ENCODE measurements around the gene CCL16. TPM values are rescaled to one million over a fixed set of nuclear protein-coding genes. Genes with fewer than 3 reads are reported as not detected.
"Not testable (repeated sequence)": the region's sequence is repeated elsewhere in the genome, so short reads cannot be mapped to it uniquely, and the experiment has no call there.

The CCL16 gene, protein sequence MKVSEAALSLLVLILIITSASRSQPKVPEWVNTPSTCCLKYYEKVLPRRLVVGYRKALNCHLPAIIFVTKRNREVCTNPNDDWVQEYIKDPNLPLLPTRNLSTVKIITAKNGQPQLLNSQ
- not detected in 2 replicates for total RNA-seq

DNA sequence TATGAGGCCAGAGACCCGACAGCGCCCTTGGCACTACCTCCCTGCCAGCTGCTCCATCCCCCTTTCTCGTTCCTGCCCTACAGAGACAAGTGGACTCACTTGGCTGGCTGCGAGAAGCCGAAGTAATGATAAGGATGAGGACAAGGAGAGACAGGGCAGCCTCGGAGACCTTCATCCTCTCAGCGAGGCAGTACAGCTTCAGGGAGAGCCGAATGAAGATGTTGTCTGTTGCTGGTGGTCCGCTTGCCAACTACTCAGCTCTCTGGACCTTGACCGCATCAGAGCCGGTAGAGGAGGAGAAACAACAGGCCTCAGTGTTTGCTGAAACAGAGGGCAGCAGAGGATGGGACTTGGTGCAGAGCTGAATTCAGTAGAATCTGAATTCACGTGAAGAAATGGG, at the start of gene CCL16:
Gene CCL16 (minus strand): TSS at position 252 of the 400 bp plus-strand sequence. CDS start 77 bp downstream, at position 175.
- intact Hi-C loops (cut with micrococcal nuclease) = no loop called here
- Mint-ChIP-seq H3K27ac (no peak within 1 kb of the TSS), H3K4me3 (no peak within 1 kb of the TSS), H3K27me3 (peaks cover 10% of the 10 kb centered on the region), H3K36me3 (ENCODE audit: low read depth) (no peaks in the 10 kb centered on the region), H3K4me1 (no peaks in the 10 kb centered on the region), H3K9me3 (no peaks in the 10 kb centered on the region)
- no peak for DNase-seq

DNA sequence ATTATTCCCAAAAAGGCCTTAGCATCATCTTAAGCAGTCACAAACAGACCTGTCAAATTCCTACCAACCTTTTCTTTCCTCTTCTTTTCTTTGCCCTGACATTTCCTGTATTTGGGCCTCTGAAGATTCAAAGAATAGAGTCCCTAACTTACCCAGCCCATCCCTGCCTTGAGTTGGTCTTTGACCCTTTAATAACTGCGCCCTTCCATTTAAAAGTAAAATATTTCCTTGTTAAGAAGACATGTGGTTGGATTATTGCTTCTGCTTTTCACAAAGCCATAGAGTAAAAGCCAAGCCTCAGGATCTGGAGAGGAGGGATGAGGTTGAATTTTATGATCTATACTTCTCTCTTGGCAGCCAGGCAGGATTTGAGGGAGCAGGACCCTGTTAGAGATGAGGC, 49.7 kb upstream of the CCL16 start:
- no peaks in the 10 kb centered on the region for H3K36me3 Mint-ChIP-seq (ENCODE audit: low read depth)
- no peak for DNase-seq
- H3K9me3 Mint-ChIP-seq = no peaks in the 10 kb centered on the region
- peaks cover 37% of the 10 kb centered on the region for H3K27me3 Mint-ChIP-seq
- H3K4me1 Mint-ChIP-seq = no peaks in the 10 kb centered on the region
- intact Hi-C loops (cut with micrococcal nuclease) = no loop called here
- H3K27ac Mint-ChIP-seq = no peak overlapping the region
- no peak overlapping the region for H3K4me3 Mint-ChIP-seq

DNA sequence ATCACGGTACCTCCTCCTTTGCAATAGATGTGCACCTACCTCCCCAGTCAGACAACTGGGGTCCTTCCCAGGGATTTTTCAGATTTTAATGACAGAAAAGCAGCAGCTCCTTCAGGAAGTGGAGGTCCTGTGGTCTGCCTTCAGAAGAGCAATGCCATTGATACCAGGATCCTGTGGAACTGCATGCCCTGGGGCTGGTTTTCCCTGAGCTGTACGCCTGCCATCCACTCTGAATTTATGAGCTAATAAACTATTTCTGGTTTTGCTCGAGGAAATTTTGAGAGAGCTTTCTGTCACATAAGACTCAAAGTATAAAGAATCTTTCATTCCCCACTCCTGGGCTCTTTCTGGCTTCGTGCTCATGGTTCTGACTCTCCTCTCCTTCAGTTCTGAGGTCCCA, 46.5 kb upstream of the CCL16 start:
- Mint-ChIP-seq H3K27ac (no peak overlapping the region), H3K4me3 (no peak overlapping the region), H3K36me3 (ENCODE audit: low read depth) (no peaks in the 10 kb centered on the region), H3K27me3 (peaks cover 23% of the 10 kb centered on the region), H3K4me1 (no peaks in the 10 kb centered on the region), H3K9me3 (no peaks in the 10 kb centered on the region)
- intact Hi-C loops (cut with micrococcal nuclease) = no loop called here
- no peak for DNase-seq

DNA sequence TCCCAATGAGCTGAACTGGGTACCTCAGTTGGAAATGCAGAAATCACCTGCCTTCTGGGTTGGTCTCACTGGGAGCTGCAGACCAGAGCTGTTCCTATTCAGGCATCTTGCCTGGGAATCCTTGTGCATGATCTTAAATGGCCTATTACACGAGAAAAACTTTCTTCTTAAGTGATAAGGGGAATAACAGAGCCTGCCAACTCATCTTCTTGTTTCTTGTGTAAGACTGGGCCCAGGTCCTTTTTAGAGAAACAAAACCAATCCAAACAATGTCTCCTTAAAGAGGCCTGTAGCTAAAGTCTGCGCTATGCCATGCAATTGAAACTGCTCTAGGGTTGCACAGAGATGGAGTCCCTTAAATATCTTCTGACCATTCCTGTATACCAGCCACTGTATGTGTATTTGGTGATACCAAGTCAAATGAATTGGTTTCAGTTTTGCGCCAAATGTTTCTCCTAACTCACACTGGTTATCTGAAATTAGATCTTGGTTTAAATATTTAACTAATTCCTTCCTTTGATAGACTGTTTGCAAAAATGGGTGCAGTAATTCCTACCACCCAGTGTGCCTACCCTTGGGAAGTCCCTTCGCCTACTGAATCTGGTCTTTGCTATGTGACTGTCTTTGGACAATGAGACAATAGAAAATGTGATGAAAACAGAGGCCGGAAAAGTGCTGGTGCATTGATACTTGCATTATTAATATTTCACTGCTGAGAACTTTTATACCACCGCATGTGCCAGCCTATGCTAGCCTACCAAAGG, 43.0 kb upstream of the CCL16 start:
- intact Hi-C loops (cut with micrococcal nuclease) = no loop called here

DNA sequence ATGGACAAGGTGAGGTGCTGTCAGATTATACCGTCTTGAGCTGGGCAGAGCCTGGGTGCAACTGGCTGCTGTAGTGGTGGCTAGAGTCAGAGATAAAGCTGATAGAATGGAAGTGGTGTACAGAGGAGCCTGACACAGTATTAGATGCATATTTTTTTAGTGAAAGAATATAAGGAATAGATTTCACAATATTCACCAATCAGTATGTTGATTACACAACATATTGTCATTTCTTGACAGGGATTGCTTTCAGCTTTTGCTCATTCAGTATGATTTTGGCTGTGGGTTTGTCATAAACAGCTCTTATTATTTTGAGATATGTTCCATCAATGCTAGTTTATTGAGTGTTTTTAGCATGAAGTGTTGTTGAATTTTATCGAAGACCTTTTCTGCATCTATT, 38.1 kb upstream of the CCL16 start:
- Mint-ChIP-seq H3K9me3 (no peaks in the 10 kb centered on the region), H3K4me3 (no peak overlapping the region), H3K27me3 (peaks cover 43% of the 10 kb centered on the region), H3K36me3 (ENCODE audit: low read depth) (no peaks in the 10 kb centered on the region), H3K4me1 (peaks cover 3% of the 10 kb centered on the region), H3K27ac (no peak overlapping the region)
- intact Hi-C loops (cut with micrococcal nuclease) = no loop called here
- DNase-seq = no peak

More for the DNA sequence above, 43.0 kb upstream of the CCL16 start:
- no peak overlapping the region for H3K4me3 Mint-ChIP-seq
- H3K36me3 Mint-ChIP-seq (ENCODE audit: low read depth) = no peaks in the 10 kb centered on the region
- peaks cover 32% of the 10 kb centered on the region for H3K27me3 Mint-ChIP-seq
- DNase-seq = no peak
- H3K4me1 Mint-ChIP-seq = no peaks in the 10 kb centered on the region
- no peak overlapping the region for H3K27ac Mint-ChIP-seq
- no peaks in the 10 kb centered on the region for H3K9me3 Mint-ChIP-seq

DNA sequence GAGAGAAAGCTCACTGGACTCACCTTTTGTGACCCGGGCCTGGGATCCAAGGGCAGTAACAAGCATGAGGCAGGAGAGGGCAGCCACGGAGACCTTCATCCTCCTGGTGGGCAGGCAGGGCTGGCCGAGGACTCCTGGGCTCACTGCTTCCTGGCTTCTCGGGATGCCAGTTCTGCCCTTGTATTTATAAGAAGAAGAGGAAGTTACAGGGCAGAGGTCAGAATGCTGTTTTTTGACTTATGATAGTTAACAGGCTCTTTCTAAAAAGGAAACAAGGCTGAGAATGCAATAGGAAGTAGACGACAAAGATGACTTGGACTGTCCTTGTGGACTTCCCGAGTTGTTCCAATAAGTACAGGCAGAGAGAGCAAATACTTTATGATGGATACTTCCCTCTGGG, 36.5 kb upstream of the CCL16 start, which contains the start of gene CCL23:
Gene CCL23 (minus strand): TSS at position 174 of the 400 bp plus-strand sequence. CDS start 75 bp downstream, at position 99.
- H3K9me3 Mint-ChIP-seq = no peaks in the 10 kb centered on the region
- H3K4me1 Mint-ChIP-seq = peaks cover 3% of the 10 kb centered on the region
- H3K27ac Mint-ChIP-seq = no peak within 1 kb of the TSS
- no peaks in the 10 kb centered on the region for H3K36me3 Mint-ChIP-seq (ENCODE audit: low read depth)
- no peak within 1 kb of the TSS for H3K4me3 Mint-ChIP-seq
- DNase-seq = no peak
- intact Hi-C loops (cut with micrococcal nuclease) = no loop called here
- peaks cover 45% of the 10 kb centered on the region for H3K27me3 Mint-ChIP-seq

DNA sequence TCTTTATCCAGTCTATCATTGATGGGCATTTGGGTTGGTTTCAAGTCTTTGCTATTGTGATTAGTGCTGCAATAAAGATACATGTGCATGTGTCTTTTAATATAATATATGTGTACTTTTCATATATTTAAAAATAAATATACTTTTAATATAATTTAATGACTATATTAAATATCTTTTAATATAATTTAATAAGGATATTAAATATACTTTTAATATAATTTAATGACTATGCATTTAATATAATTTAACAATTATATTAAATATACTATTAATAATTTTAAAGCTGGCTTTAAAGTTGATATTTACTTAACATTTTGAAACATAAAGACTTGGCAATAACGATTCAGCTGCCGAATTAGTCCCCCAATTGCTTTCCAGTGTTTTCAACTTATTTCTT, 35.3 kb upstream of the CCL16 start:
- Mint-ChIP-seq H3K4me3 (no peak overlapping the region), H3K27me3 (peaks cover 38% of the 10 kb centered on the region), H3K9me3 (no peaks in the 10 kb centered on the region), H3K36me3 (ENCODE audit: low read depth) (no peaks in the 10 kb centered on the region), H3K27ac (no peak overlapping the region), H3K4me1 (peaks cover 3% of the 10 kb centered on the region)
- intact Hi-C loops (cut with micrococcal nuclease) = no loop called here
- DNase-seq = no peak

DNA sequence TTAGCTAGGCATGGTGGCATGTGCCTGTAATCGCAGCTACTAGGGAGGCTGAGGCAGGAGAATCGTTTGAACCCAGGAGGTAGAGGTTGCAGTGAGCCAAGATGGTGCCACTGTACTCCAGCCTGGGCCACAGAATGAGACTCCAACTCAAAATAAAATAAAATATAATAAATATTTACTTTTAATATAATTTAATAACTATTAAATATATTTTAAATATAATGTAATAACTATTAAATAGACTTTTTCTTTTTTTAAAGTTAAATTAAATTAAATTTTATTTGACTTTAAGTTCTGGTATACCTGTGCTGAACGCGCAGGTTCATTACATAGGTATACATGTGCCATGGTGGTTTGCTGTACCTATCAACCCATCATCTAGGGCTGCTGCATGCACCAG, 34.6 kb upstream of the CCL16 start:
- peaks cover 35% of the 10 kb centered on the region for H3K27me3 Mint-ChIP-seq
- H3K9me3 Mint-ChIP-seq; DNase-seq; H3K27ac Mint-ChIP-seq; H3K4me3 Mint-ChIP-seq; intact Hi-C loops (cut with micrococcal nuclease); H3K36me3 Mint-ChIP-seq (ENCODE audit: low read depth); H3K4me1 Mint-ChIP-seq: not testable (repeated sequence)

DNA sequence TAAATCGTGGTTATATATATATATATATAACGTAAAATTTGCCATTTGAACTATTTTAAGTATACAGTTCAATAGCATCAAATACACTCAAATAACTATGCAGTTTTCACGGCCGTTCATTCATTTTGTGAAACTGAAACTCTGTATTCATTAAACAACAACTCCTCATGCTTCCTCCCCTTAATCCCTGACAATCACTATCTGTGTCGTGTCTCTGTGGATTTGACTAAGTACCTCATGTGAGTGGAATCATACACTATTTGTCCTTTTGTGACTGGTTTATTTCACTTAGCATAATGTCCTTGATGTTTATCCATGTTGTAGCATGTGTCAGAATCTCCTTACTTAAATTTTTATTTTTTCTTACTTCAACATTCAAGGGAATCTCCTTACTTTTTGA, 33.6 kb upstream of the CCL16 start:
- intact Hi-C loops (cut with micrococcal nuclease) = no loop called here
- Mint-ChIP-seq H3K36me3 (ENCODE audit: low read depth) (no peaks in the 10 kb centered on the region), H3K4me1 (peaks cover 3% of the 10 kb centered on the region), H3K9me3 (no peaks in the 10 kb centered on the region), H3K4me3 (no peak overlapping the region), H3K27me3 (peaks cover 30% of the 10 kb centered on the region), H3K27ac (no peak overlapping the region)
- no peak for DNase-seq

DNA sequence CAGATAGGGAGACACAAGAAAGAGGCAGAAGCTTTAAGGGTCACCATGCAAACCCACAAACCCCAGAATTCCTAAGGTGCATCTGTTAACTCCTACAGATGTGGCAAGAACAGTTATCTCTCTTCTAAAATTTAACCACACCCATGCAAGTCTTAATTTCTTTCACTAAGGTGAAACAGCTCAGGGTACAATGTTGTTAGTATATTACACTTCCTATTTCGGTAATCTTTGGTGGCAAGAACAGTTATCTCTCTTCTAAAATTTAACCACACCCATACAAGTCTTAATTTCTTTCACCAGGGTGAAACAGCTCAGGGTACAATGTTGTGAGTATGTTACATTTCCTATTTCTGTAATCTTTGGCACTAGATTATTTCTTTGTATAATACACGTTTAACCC, 29.9 kb upstream of the CCL16 start:
- no peak for DNase-seq
- no peak overlapping the region for H3K4me3 Mint-ChIP-seq
- H3K27ac Mint-ChIP-seq = no peak overlapping the region
- intact Hi-C loops (cut with micrococcal nuclease) = no loop called here
- peaks cover 12% of the 10 kb centered on the region for H3K27me3 Mint-ChIP-seq
- no peaks in the 10 kb centered on the region for H3K36me3 Mint-ChIP-seq (ENCODE audit: low read depth)
- H3K4me1 Mint-ChIP-seq = no peaks in the 10 kb centered on the region
- H3K9me3 Mint-ChIP-seq = no peaks in the 10 kb centered on the region

DNA sequence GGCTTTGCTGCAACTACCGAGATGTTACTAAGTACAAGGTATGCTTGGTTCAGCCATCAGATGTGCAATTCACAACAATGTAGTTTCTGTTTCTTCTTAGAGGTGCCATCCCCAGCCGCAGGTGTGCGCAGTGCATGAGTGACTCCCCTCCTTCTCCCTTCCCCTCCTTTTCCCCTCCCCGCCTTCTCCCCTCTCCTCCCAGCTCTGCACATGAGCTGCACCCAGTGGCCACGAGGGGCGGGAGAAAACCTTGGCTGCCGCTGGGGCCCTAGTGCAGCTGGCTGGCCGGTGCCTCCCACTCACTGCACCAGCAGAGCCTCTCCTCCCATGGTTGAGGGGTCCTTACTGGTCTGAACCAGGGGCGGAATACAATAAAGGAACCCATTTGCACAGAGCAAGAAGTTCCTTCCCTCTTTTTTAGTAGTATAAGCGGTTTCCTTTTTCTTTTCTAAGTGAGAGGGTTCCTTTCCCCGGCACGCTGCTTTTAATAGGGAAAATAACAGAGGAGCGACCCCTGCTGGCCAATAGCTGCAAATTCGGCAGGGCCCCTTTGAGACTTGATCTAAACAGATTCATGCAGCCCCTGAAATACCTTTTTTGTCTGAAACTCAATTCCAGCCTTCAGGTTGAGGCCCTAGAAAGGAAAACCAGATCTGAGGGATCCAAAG, 27.8 kb upstream of the CCL16 start:
- Mint-ChIP-seq H3K36me3 (ENCODE audit: low read depth) (no peaks in the 10 kb centered on the region), H3K9me3 (no peaks in the 10 kb centered on the region), H3K4me1 (peaks cover 2% of the 10 kb centered on the region), H3K27ac (no peak overlapping the region), H3K4me3 (no peak overlapping the region), H3K27me3 (peaks cover 11% of the 10 kb centered on the region)
- intact Hi-C loops (cut with micrococcal nuclease) = no loop called here
- DNase-seq = no peak

DNA sequence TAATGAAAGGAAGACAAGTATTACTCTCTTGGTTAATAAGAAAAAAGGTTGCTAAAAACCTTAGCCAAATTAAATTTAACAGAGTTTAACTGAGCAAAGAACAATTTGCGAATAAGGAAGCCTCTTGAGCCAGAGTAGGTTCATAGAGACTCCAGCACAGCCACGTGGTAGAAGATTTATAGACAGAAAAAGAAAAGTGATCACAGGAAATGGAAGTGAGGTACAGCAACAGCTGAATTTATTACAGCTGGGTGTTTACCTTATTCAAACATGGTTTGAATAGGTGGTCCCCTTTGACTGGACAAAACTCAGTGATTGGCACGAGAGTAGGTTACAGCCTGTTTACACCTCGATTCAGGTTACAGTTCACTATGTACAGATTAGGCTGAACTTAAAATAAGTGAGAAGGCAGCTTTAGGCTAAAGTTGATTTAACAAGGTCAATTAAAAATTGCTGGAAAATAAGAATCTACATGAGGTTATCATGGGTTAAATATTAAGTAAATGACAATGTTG, 23.4 kb upstream of the CCL16 start:
- peaks cover 7% of the 10 kb centered on the region for H3K27me3 Mint-ChIP-seq
- peaks cover 2% of the 10 kb centered on the region for H3K4me1 Mint-ChIP-seq
- H3K27ac Mint-ChIP-seq = no peak overlapping the region
- H3K9me3 Mint-ChIP-seq = no peaks in the 10 kb centered on the region
- H3K4me3 Mint-ChIP-seq = no peak overlapping the region
- intact Hi-C loops (cut with micrococcal nuclease) = no loop called here
- DNase-seq = no peak
- no peaks in the 10 kb centered on the region for H3K36me3 Mint-ChIP-seq (ENCODE audit: low read depth)

DNA sequence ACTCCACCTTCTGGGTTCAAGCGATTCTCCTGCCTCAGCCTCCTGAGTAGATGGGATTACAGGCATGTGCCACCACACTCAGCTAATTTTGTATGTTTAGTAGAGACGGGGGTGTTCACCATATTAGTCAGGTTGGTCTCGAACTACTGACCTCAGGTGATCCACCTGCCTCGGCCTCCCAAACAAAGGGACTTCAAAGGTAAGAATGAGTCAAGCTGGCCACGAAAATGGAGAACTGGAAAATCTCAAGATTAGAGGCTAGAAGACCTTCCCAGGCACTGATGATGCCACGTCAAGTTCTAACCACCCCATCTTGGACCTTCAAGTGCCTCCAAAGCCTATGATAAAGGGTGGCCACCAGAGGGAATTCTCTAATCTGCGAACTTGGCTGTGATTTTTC, 21.3 kb upstream of the CCL16 start:
- no peak for DNase-seq
- intact Hi-C loops (cut with micrococcal nuclease) = no loop called here

DNA sequence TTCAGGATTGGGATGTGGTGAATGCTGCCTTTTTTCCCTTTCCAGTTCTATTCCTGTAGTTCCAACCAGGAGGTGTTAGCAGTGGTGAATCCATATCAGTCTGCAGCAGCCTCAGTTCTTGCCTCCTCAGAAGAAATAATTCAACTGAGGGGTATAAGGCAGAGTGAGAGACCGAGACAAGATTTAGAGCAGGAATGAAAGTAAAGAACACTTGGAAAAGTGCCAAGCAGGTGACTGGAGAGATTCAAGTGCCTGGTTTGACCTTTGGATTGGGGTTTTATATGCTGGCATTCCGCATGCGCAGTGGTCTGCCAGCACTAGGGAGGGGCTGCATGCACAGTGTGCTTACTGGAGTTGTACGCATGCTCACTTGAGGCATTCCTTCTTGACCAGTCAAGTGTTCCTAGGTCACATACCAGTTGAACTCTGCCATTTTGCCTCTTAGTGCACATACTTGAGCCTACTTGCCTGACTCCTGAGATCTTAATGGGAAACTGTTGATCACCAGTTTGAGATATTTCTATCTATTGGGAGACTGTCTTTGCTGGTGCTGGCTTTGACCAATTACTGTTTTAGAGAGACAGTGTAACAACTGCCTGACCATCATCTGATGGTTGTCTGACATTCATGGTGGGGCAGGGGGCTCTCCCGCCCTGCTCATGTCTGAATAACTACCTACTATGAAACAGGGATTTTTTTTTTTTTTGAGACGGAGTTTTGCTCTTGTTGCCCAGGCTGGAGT, 20.7 kb upstream of the CCL16 start:
- intact Hi-C loops (cut with micrococcal nuclease) = no loop called here
- Mint-ChIP-seq H3K4me3 (no peak overlapping the region), H3K27ac (no peak overlapping the region), H3K9me3 (no peaks in the 10 kb centered on the region), H3K27me3 (peaks cover 9% of the 10 kb centered on the region), H3K4me1 (peaks cover 2% of the 10 kb centered on the region), H3K36me3 (ENCODE audit: low read depth) (no peaks in the 10 kb centered on the region)
- no peak for DNase-seq

More for the DNA sequence above, 21.3 kb upstream of the CCL16 start:
- Mint-ChIP-seq H3K27me3 (peaks cover 9% of the 10 kb centered on the region), H3K4me3 (no peak overlapping the region), H3K27ac (no peak overlapping the region), H3K9me3 (no peaks in the 10 kb centered on the region), H3K4me1 (peaks cover 2% of the 10 kb centered on the region), H3K36me3 (ENCODE audit: low read depth) (no peaks in the 10 kb centered on the region)

All from activated CD4-positive, alpha-beta T cell treated with anti-CD3 and anti-CD28 coated beads, Interleukin-2, amount 10 ng/mL, durations not matched to agents 24 days and 14 days (primary cell).